GM18951 (cell line): ENCODE results near the gene CNIH2.

Experiments used
- POLR2A ChIP-seq: IDR thresholded peaks from 4 replicates; pipeline ENCODE4 v1.6.1; 2011; ENCODE audit warnings: mild to moderate bottlenecking; ENCODE audit not compliant: insufficient read length, insufficient read depth; ENCODE audit errors: extremely low read depth
- in situ Hi-C: fragments of 300-500 bp; cut with MboI; formaldehyde crosslinking; loops from one replicate; pipeline ENCODE4 v1.12.0; 2022; ENCODE audit warnings: low sequenced_read_pairs, mixed read lengths, inconsistent platforms; ENCODE audit not compliant: unreplicated experiment

Gene CNIH2

DNA sequence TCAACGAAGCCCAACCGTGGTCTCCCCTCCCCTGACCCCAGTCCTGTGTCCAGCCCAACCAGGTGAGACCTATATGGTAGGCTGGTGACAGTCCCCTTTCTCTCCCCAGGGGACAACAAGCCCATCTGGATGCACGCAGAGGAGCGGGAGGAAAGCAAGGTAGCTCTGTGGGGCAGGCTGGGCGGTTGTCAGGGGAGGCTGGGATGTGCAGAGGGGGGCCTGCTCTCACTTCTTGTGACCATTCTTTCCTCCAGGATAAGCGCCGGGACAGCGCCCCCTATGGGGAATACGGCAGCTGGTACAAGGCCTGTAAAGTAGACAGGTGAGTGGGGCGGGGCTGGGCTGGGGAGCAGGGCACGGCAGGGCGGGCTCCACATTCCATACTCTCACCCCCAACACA, 13.1 kb upstream of the CNIH2 start:
- in situ Hi-C loops, result no loop called here
- no peak for TF ChIP-seq POLR2A

- TF ChIP-seq POLR2A, result no peak
- in situ Hi-C loops, result no loop called here
These were observed 12.2 kb upstream of the CNIH2 start for GRCh38 chr11:66265531-66266377.

DNA sequence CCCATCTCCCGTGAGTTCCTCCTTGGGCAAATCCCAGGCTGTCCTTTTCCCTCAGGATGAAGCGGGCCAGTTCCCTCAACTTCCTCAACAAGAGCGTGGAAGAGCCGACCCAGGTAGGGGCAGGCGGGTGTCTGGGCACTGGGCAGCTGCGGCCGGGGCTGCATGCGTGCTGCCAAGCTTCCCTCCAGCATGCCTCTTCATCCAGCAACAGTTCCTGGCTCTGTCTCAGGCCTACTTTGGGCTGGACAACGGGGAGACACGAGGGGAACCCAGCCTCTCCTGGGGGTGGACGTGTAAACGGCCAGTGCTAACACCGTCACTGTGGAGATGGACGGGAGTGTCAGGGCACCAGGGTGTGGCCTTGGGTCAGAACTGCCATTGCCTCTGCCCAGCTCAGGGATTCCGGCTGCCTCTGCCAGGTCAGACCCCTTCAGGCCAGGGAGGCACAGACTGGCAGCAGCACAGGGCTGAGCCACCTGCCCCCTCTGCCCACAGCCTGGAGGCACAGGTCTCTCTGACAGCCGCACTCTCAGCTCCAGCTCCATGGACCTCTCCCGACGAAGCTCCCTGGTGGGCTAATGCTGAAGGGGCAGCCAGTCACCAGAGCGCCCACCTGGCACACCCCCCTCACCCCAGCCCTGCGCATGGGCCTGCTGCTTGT, 11.5 kb upstream of the CNIH2 start:
- TF ChIP-seq POLR2A, result no peak
- in situ Hi-C loops, result no loop called here

GRCh38 chr11:66267039-66267378, 11.0 kb upstream of the CNIH2 start:
- in situ Hi-C loops, result no loop called here
- no peak for TF ChIP-seq POLR2A

DNA sequence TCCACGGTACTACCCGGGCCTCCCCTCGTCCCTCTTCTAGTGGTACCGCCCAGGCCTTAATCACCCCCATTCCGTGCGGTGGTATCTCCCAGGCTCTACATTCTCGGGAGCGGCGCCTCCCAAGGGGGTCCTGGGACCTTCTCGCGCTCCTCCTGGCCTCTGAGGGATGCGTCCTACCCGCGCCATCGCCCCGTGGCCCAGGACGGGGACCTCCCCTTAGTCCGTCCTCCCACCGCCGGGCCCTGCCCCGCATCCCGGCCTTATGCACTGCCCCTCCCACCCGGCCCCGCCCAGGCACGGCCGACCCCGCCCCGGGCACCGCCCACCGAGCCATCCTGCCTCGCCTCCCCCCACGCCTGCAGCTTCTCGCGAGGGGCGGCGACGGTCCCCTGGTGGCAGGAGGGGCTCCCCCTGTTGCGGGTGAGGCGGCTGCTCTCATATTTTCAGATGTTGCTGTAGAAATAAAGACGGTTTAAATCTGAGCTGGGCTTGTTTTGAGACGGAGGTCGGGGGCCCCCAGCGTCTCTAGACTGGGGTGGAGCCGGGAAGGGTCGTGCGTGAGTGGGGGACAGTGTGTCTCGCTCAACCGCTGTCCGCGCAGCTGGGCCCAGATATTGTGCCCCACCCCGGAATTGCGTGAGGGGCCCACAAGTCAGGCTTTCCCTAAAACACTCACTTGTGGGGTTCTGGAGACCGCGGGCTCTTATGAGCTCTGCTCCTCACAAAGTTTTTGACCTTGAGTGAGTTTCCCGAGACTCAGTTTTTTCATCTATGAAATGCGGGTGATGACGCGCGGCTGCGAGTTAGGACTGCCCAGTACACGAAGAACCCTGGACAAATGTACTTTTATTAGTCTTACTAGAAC, 10.4 kb upstream of the CNIH2 start:
- peak; percentile 53 for TF ChIP-seq POLR2A
- in situ Hi-C loops, result no loop called here

- peak; percentile 76 for TF ChIP-seq POLR2A
These were observed 9.6 kb upstream of the CNIH2 start, which contains the start of gene RAB1B for GRCh38 chr11:66268244-66268951. RAB1B (plus strand) TSS chr11:66268639; CDS start chr11:66268680, 41 bp downstream.

DNA sequence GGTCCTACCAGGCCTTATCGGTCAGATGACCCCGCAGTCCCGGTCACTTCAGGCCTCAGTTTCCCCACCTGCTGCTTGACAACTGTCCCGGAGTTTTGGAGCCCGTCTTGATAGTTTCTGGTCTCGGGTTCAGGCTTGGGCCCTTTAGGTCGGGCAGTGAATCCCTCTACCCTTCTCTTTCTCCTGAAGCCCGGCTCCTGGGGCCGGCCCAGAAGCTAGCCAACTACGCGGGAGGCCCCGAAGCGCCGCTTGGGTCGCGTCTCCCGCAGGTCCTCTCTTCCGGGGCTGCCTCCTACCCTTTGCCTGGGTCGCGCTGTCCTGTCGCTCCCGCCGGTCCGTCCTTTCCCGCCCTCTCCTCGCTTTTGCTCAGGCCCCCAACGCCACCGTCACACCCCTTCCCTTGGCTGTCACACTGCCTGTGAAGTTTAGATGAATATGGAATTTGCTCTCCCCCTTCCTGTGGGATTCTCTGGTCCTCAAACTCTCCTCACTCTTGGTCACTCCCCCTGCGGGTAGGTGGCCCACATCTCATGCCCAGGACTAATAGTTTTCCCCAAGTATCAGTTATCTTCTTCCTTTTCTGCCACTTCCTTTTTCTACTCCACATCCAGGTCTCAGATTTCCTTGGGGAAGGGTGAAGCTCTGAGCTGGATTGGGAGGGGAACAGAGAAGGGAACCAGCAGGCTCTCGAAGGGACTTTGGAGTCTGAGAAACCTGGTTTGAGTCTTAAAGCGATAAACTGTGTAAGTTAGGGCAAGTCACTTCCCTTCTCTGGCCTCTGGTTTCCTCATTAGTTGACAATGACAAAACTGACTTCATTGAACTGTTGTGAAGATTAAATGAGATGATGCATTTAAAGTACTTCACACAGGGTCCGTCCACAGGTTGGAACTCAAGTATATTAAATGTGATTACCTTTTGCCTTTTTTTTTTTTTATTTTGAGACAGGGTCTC, 8.7 kb upstream of the CNIH2 start:
- in situ Hi-C loops, result no loop called here
- TF ChIP-seq POLR2A, result no peak

More at GRCh38 chr11:66268244-66268951, 9.6 kb upstream of the CNIH2 start, which contains the start of gene RAB1B:
- in situ Hi-C loops, result no loop called here

- no peak for TF ChIP-seq POLR2A
- in situ Hi-C loops, result no loop called here
These were observed 6.2 kb upstream of the CNIH2 start for GRCh38 chr11:66271816-66272215.

GRCh38 chr11:66272596-66272995, 5.4 kb upstream of the CNIH2 start:
- in situ Hi-C loops, result no loop called here
- no peak for TF ChIP-seq POLR2A

DNA sequence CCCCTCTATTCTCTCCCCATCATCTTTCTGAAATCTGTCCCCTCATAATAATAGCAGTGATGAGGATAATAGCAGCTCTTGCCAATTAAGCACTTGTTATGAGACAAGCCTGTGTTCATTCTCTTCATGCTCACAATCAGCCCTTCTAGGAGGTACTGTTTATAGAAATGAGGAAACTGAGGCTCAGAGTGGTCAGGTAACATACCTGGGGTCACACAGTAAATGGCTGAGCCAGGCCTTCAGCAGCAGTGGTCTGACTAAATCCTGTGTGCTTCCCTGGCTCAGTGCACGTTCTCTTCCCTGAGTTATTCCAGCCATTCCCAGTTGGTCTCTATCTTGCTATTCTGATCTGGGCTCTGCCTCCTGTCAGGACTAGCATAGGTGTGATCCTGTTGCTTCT, 3.8 kb upstream of the CNIH2 start:
- in situ Hi-C loops, result no loop called here

GRCh38 chr11:66275396-66275795, 2.6 kb upstream of the CNIH2 start:
- TF ChIP-seq POLR2A, result no peak
- in situ Hi-C loops, result no loop called here

More for the DNA sequence above, 3.8 kb upstream of the CNIH2 start:
- no peak for TF ChIP-seq POLR2A
